Skeletal muscle satellite cell (primary cell): ENCODE results near the gene RPS19BP1.

Experiments used
- H3K27me3 ChIP-seq: 2 replicates; pipeline ENCODE4 v1.7.0; 2013; ENCODE audit warnings: low read length; ENCODE audit not compliant: control insufficient read depth, insufficient read depth
- H3K36me3 ChIP-seq: 2 replicates; pipeline ENCODE4 v1.7.0; 2013; ENCODE audit warnings: mild to moderate bottlenecking, control low read depth, low read length; ENCODE audit not compliant: insufficient read depth
- H3K4me1 ChIP-seq: 2 replicates; pipeline ENCODE4 v1.7.0; 2013; ENCODE audit warnings: low read length; ENCODE audit not compliant: control insufficient read depth, insufficient read depth
- H3K4me2 ChIP-seq: 2 replicates; pipeline ENCODE4 v1.7.0; 2013; ENCODE audit warnings: mild to moderate bottlenecking, low read length
- H3K4me3 ChIP-seq: 2 replicates; pipeline ENCODE4 v1.7.0; 2013; ENCODE audit warnings: low read length
- H3K9ac ChIP-seq: 2 replicates; pipeline ENCODE4 v1.7.0; 2013; ENCODE audit warnings: mild to moderate bottlenecking, low read depth, low read length, moderate library complexity
- H3K9me3 ChIP-seq: replicated peaks from 2 replicates; pipeline ENCODE4 v1.7.0; 2013; ENCODE audit warnings: mild to moderate bottlenecking, control low read depth, low read length

RPS19BP1 gene

GRCh38 chr22:39504071-39504470 is 28.5 kb downstream of the RPS19BP1 start:
- H3K36me3 ChIP-seq, result peaks cover 42% of the 10 kb centered on the region
- H3K9me3 ChIP-seq, result no peaks in the 10 kb centered on the region
- peaks cover 11% of the 10 kb centered on the region for H3K4me1 ChIP-seq
- H3K4me2 ChIP-seq, result peak overlapping the region; percentile 85
- peak overlapping the region; percentile 91 for H3K9ac ChIP-seq
- no peaks in the 10 kb centered on the region for H3K27me3 ChIP-seq
- no peak overlapping the region for H3K4me3 ChIP-seq

- Histone ChIP-seq H3K9ac (peak overlapping the region; percentile 91), H3K4me2 (peak overlapping the region; percentile 85), H3K36me3 (peaks cover 40% of the 10 kb centered on the region), H3K9me3 (no peaks in the 10 kb centered on the region), H3K4me1 (peaks cover 11% of the 10 kb centered on the region), H3K4me3 (peak overlapping the region; percentile 88), H3K27me3 (no peaks in the 10 kb centered on the region)
Observed at GRCh38 chr22:39503630-39504029, 28.9 kb downstream of the RPS19BP1 start.

GRCh38 chr22:39502789-39503409 is 29.6 kb downstream of the RPS19BP1 start:
- Histone ChIP-seq H3K36me3 (peaks cover 33% of the 10 kb centered on the region), H3K4me1 (peaks cover 11% of the 10 kb centered on the region), H3K4me3 (peak overlapping the region; percentile 88), H3K9ac (peak overlapping the region; percentile 91), H3K27me3 (no peaks in the 10 kb centered on the region), H3K9me3 (no peaks in the 10 kb centered on the region), H3K4me2 (peak overlapping the region; percentile 85)

- H3K9me3 ChIP-seq, result no peaks in the 10 kb centered on the region
- peak within 1 kb of the TSS; percentile 91 for H3K9ac ChIP-seq
- peak within 1 kb of the TSS; percentile 88 for H3K4me3 ChIP-seq
- H3K27me3 ChIP-seq, result no peaks in the 10 kb centered on the region
- H3K36me3 ChIP-seq, result peaks cover 31% of the 10 kb centered on the region
- peak within 1 kb of the TSS; percentile 85 for H3K4me2 ChIP-seq
- H3K4me1 ChIP-seq, result peaks cover 11% of the 10 kb centered on the region
Observed at GRCh38 chr22:39502109-39502788, 30.3 kb downstream of the RPS19BP1 start, which contains the start of gene MIEF1. TSS of gene MIEF1 (plus strand) at chr22:39502290. CDS start at chr22:39511295, 9,005 bp downstream.

- Histone ChIP-seq H3K36me3 (peaks cover 27% of the 10 kb centered on the region), H3K9me3 (no peaks in the 10 kb centered on the region), H3K4me1 (peaks cover 11% of the 10 kb centered on the region), H3K4me2 (peak overlapping the region; percentile 85), H3K9ac (peak overlapping the region; percentile 91), H3K4me3 (peak overlapping the region; percentile 88), H3K27me3 (no peaks in the 10 kb centered on the region)
Observed at GRCh38 chr22:39501644-39502108, 30.9 kb downstream of the RPS19BP1 start.

GRCh38 chr22:39500101-39500500 is 32.4 kb downstream of the RPS19BP1 start:
- H3K9ac ChIP-seq, result no peak overlapping the region
- H3K9me3 ChIP-seq, result no peaks in the 10 kb centered on the region
- peaks cover 13% of the 10 kb centered on the region for H3K36me3 ChIP-seq
- no peak overlapping the region for H3K4me3 ChIP-seq
- no peaks in the 10 kb centered on the region for H3K27me3 ChIP-seq
- H3K4me2 ChIP-seq, result no peak overlapping the region
- H3K4me1 ChIP-seq, result peaks cover 11% of the 10 kb centered on the region

- H3K36me3 ChIP-seq, result peaks cover under 1% of the 10 kb centered on the region
- H3K9ac ChIP-seq, result no peak overlapping the region
- H3K4me1 ChIP-seq, result peaks cover 20% of the 10 kb centered on the region
Observed at GRCh38 chr22:39498802-39499201, 33.7 kb downstream of the RPS19BP1 start.

GRCh38 chr22:39498368-39498767 is 34.2 kb downstream of the RPS19BP1 start:
- Histone ChIP-seq H3K4me1 (peaks cover 20% of the 10 kb centered on the region), H3K36me3 (no peaks in the 10 kb centered on the region), H3K9me3 (no peaks in the 10 kb centered on the region), H3K9ac (no peak overlapping the region), H3K27me3 (no peaks in the 10 kb centered on the region), H3K4me3 (no peak overlapping the region), H3K4me2 (no peak overlapping the region)

More at GRCh38 chr22:39498802-39499201, 33.7 kb downstream of the RPS19BP1 start:
- no peak overlapping the region for H3K4me3 ChIP-seq
- no peak overlapping the region for H3K4me2 ChIP-seq
- no peaks in the 10 kb centered on the region for H3K9me3 ChIP-seq
- no peaks in the 10 kb centered on the region for H3K27me3 ChIP-seq

- Histone ChIP-seq H3K27me3 (no peaks in the 10 kb centered on the region), H3K4me1 (peaks cover 15% of the 10 kb centered on the region)
Observed at GRCh38 chr22:39497429-39497828, 35.1 kb downstream of the RPS19BP1 start.

GRCh38 chr22:39496131-39496838 is 36.3 kb downstream of the RPS19BP1 start:
- H3K9me3 ChIP-seq, result no peaks in the 10 kb centered on the region
- H3K9ac ChIP-seq, result no peak overlapping the region
- H3K4me2 ChIP-seq, result no peak overlapping the region
- H3K4me1 ChIP-seq, result peaks cover 15% of the 10 kb centered on the region
- H3K4me3 ChIP-seq, result no peak overlapping the region
- no peaks in the 10 kb centered on the region for H3K36me3 ChIP-seq
- H3K27me3 ChIP-seq, result peaks cover 4% of the 10 kb centered on the region

More at GRCh38 chr22:39497429-39497828, 35.1 kb downstream of the RPS19BP1 start:
- no peak overlapping the region for H3K9ac ChIP-seq
- no peaks in the 10 kb centered on the region for H3K9me3 ChIP-seq
- no peaks in the 10 kb centered on the region for H3K36me3 ChIP-seq
- H3K4me3 ChIP-seq, result no peak overlapping the region
- H3K4me2 ChIP-seq, result no peak overlapping the region

- Histone ChIP-seq H3K27me3 (peaks cover 4% of the 10 kb centered on the region), H3K4me1 (peaks cover 15% of the 10 kb centered on the region), H3K9me3 (no peaks in the 10 kb centered on the region), H3K4me2 (no peak overlapping the region), H3K9ac (no peak overlapping the region), H3K4me3 (no peak overlapping the region), H3K36me3 (no peaks in the 10 kb centered on the region)
Observed at GRCh38 chr22:39494471-39495120, 38.0 kb downstream of the RPS19BP1 start.
